ENCODE data around the gene KPNA1.

GRCh38 chr3:122395582-122395981 is 119.2 kb downstream of the KPNA1 start:
- TF ChIP-seq, protein P1, sequence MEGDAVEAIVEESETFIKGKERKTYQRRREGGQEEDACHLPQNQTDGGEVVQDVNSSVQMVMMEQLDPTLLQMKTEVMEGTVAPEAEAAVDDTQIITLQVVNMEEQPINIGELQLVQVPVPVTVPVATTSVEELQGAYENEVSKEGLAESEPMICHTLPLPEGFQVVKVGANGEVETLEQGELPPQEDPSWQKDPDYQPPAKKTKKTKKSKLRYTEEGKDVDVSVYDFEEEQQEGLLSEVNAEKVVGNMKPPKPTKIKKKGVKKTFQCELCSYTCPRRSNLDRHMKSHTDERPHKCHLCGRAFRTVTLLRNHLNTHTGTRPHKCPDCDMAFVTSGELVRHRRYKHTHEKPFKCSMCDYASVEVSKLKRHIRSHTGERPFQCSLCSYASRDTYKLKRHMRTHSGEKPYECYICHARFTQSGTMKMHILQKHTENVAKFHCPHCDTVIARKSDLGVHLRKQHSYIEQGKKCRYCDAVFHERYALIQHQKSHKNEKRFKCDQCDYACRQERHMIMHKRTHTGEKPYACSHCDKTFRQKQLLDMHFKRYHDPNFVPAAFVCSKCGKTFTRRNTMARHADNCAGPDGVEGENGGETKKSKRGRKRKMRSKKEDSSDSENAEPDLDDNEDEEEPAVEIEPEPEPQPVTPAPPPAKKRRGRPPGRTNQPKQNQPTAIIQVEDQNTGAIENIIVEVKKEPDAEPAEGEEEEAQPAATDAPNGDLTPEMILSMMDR (IDR thresholded peaks at IDR 0.05) = no peak
- no peak for TF ChIP-seq POLR2A (IDR thresholded peaks at IDR 0.05)

All from ovary (tissue), 3 donors.